ENCODE measurements around the gene EPAS1. TPM values are rescaled to one million over a fixed set of nuclear protein-coding genes. Genes with fewer than 3 reads are reported as not detected.

EPAS1 gene
- total and polyA plus RNA-seq, 2 experiments from 2014 or later: 47.5 to 73.8 TPM

GRCh38 chr2:46416280-46416679 is 119.1 kb downstream of the EPAS1 start:
- H3K27me3 ChIP-seq (replicated peaks; ENCODE audit: insufficient read depth): no peaks in the 10 kb centered on the region; the same call in 1 of the 2 replicates
- no peak overlapping the region for H3K27ac ChIP-seq
- H3K9ac ChIP-seq: no peak overlapping the region
- in situ Hi-C loops (cut with MboI): no loop called here
- H3K9me3 ChIP-seq (ENCODE audit: low read depth): no peaks in the 10 kb centered on the region
- H3K9me2 ChIP-seq (ENCODE audit: insufficient read depth): no peaks in the 10 kb centered on the region
- no peaks in the 10 kb centered on the region for H3F3A ChIP-seq (ENCODE audit: insufficient read depth)
- DNase-seq: no peak
- H4K20me1 ChIP-seq (ENCODE audit: insufficient read depth): no peaks in the 10 kb centered on the region
- no peaks in the 10 kb centered on the region for H3K79me2 ChIP-seq (ENCODE audit: insufficient read depth)
- no peaks in the 10 kb centered on the region for H3K36me3 ChIP-seq (ENCODE audit: low read depth)
- H3K4me2 ChIP-seq (ENCODE audit: unreplicated experiment): no peak overlapping the region
- no peak overlapping the region for H2AFZ ChIP-seq
- no peak for TF ChIP-seq EZH2phosphoT487 (IDR thresholded peaks at IDR 0.05; ENCODE audit: insufficient read depth, low read depth)
- TF ChIP-seq EZH2 (IDR thresholded peaks at IDR 0.05; ENCODE audit: insufficient read depth, poor library complexity, severe bottlenecking): no peak
- H3K4me1 ChIP-seq (ENCODE audit: insufficient read depth): no peaks in the 10 kb centered on the region
- no peak overlapping the region for H3K4me3 ChIP-seq

- DNase-seq: no peak
- no peaks in the 10 kb centered on the region for H4K20me1 ChIP-seq (ENCODE audit: insufficient read depth)
- H3K36me3 ChIP-seq (ENCODE audit: low read depth): no peaks in the 10 kb centered on the region
- in situ Hi-C loops (cut with MboI): no loop called here
- H3K9ac ChIP-seq: no peak overlapping the region
- H2AFZ ChIP-seq: no peak overlapping the region
- H3K4me2 ChIP-seq (ENCODE audit: unreplicated experiment): no peak overlapping the region
- no peaks in the 10 kb centered on the region for H3K79me2 ChIP-seq (ENCODE audit: insufficient read depth)
- H3K4me3 ChIP-seq: no peak overlapping the region
- no peaks in the 10 kb centered on the region for H3F3A ChIP-seq (ENCODE audit: insufficient read depth)
- no peak overlapping the region for H3K27ac ChIP-seq
- H3K9me3 ChIP-seq (ENCODE audit: low read depth): no peaks in the 10 kb centered on the region
- 59 to 67% methylated on average over 4 of the region's 4 CpGs for WGBS, 2 experiments (ENCODE audit: low coverage in 1 of 2, low lambda C conversion rate in 2 of 2, missing lambda C conversion rate in 2 of 2)
- H3K9me2 ChIP-seq (ENCODE audit: insufficient read depth): no peaks in the 10 kb centered on the region
- H3K4me1 ChIP-seq (ENCODE audit: insufficient read depth): no peaks in the 10 kb centered on the region
- H3K27me3 ChIP-seq (replicated peaks; ENCODE audit: insufficient read depth): no peaks in the 10 kb centered on the region; the same call in 1 of the 2 replicates
- TF ChIP-seq EZH2 (IDR thresholded peaks at IDR 0.05; ENCODE audit: insufficient read depth, poor library complexity, severe bottlenecking): no peak
- no peak for TF ChIP-seq EZH2phosphoT487 (IDR thresholded peaks at IDR 0.05; ENCODE audit: insufficient read depth, low read depth)
Observed at GRCh38 chr2:46416739-46417403, 119.7 kb downstream of the EPAS1 start.

GRCh38 chr2:46420945-46421344 is 123.7 kb downstream of the EPAS1 start:
- Histone ChIP-seq H3K27ac (no peak overlapping the region), H3K4me1 (ENCODE audit: insufficient read depth) (no peaks in the 10 kb centered on the region), H3K79me2 (ENCODE audit: insufficient read depth) (no peaks in the 10 kb centered on the region), H3K4me2 (ENCODE audit: unreplicated experiment) (no peak overlapping the region), H2AFZ (no peak overlapping the region), H3K36me3 (ENCODE audit: low read depth) (no peaks in the 10 kb centered on the region), H3K27me3 (replicated peaks; ENCODE audit: insufficient read depth) (no peaks in the 10 kb centered on the region), H4K20me1 (ENCODE audit: insufficient read depth) (no peaks in the 10 kb centered on the region), H3K9me3 (ENCODE audit: low read depth) (no peaks in the 10 kb centered on the region), H3K9ac (no peak overlapping the region), H3K4me3 (no peak overlapping the region), H3K9me2 (ENCODE audit: insufficient read depth) (no peaks in the 10 kb centered on the region), H3F3A (ENCODE audit: insufficient read depth) (no peaks in the 10 kb centered on the region)
- in situ Hi-C loops (cut with MboI): no loop called here
- 96% methylated on average over 2 of the region's 2 CpGs for WGBS, 2 experiments (ENCODE audit: low coverage in 1 of 2, low lambda C conversion rate in 2 of 2, missing lambda C conversion rate in 2 of 2)
- no peak for TF ChIP-seq EZH2phosphoT487 (IDR thresholded peaks at IDR 0.05; ENCODE audit: insufficient read depth, low read depth)
- no peak for TF ChIP-seq EZH2 (IDR thresholded peaks at IDR 0.05; ENCODE audit: insufficient read depth, poor library complexity, severe bottlenecking)
- DNase-seq: no peak

GRCh38 chr2:46421361-46421760 is 124.2 kb downstream of the EPAS1 start:
- Histone ChIP-seq H3K27me3 (replicated peaks; ENCODE audit: insufficient read depth) (no peaks in the 10 kb centered on the region), H3K79me2 (ENCODE audit: insufficient read depth) (no peaks in the 10 kb centered on the region), H2AFZ (no peak overlapping the region), H3K9ac (no peak overlapping the region), H3K9me3 (ENCODE audit: low read depth) (no peaks in the 10 kb centered on the region), H3K27ac (no peak overlapping the region), H3K9me2 (ENCODE audit: insufficient read depth) (no peaks in the 10 kb centered on the region), H3K4me3 (no peak overlapping the region), H3K36me3 (ENCODE audit: low read depth) (no peaks in the 10 kb centered on the region), H3K4me1 (ENCODE audit: insufficient read depth) (no peaks in the 10 kb centered on the region), H3F3A (ENCODE audit: insufficient read depth) (no peaks in the 10 kb centered on the region), H4K20me1 (ENCODE audit: insufficient read depth) (no peaks in the 10 kb centered on the region), H3K4me2 (ENCODE audit: unreplicated experiment) (no peak overlapping the region)
- no peak for DNase-seq
- in situ Hi-C loops (cut with MboI): no loop called here
- TF ChIP-seq EZH2phosphoT487 (IDR thresholded peaks at IDR 0.05; ENCODE audit: insufficient read depth, low read depth): no peak
- no peak for TF ChIP-seq EZH2 (IDR thresholded peaks at IDR 0.05; ENCODE audit: insufficient read depth, poor library complexity, severe bottlenecking)
- WGBS, 2 experiments (ENCODE audit: low coverage in 1 of 2, low lambda C conversion rate in 2 of 2, missing lambda C conversion rate in 2 of 2): 36 to 40% methylated on average over 2 of the region's 2 CpGs
